Measurements from ENCODE around the gene NBEA.

NBEA gene

DNA sequence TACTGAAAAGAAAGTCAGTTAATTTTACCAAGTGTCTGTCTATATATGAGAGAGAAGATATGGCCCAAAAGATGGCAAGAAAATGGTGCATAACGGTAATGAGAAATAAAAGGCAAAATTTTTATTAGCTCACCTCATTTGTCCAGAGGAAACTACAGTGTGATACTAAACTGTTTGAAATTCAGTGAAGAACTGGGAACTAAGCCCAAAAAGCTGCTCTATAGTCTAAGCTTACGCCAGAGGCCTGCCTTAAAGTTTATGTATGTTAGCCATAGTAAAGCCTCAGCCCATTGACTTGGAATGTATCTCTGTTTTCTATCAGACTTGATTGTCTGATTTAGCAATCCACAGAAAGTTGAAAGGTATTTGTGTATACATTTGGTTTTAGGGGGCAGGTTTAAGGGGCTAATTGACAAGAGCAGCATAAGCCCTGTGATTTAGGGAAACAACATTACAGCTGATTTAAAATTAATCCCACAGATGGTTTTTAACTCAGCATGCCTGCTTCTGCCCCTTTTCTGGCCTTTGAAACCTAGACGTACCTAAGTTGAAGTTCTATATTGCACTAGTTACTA lies 625.4 kb downstream of the NBEA start:
- DNase-seq (ENCODE audit: low read depth, low spot score) = no peak

DNA sequence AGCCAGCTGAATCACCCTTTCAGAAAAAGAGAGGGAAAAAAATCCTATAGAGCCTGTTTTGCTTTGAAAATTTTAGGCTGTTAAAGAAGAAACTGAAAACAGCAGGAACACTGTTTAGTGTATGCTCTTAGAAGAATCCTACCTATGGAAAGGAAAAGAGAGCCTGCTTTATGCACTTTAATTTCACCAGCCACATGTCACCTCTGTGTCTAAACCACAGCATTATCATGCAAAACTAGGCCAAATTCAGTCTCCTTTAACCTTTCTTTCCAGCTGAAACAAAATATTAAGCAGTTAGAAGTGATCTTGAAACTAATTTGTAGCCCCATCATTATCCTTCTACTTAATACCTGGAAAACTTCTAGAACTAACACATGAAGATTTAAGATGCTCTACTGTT lies 631.6 kb downstream of the NBEA start:
- DNase-seq (ENCODE audit: low read depth, low spot score) = no peak

DNA sequence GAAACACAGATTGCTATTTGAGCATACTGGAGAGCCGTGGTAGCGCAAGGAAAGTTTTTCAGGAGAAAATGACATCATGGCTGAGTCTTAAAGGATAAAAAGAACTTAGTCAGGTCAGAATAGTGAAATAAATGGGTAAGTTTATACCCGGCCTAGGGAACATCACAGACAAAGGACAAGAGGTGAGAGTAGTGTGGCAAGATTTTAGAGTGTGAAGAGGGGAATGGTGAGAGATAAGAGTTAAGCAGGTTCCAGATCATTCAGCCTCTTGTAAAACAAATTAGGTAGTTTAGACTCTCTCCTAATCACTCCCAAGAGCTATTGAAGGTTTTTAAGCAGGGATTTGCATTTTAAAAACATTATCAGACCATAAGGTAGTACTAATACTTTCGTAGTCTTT lies 650.4 kb downstream of the NBEA start:
- no peak for DNase-seq (ENCODE audit: low read depth, low spot score)

DNA sequence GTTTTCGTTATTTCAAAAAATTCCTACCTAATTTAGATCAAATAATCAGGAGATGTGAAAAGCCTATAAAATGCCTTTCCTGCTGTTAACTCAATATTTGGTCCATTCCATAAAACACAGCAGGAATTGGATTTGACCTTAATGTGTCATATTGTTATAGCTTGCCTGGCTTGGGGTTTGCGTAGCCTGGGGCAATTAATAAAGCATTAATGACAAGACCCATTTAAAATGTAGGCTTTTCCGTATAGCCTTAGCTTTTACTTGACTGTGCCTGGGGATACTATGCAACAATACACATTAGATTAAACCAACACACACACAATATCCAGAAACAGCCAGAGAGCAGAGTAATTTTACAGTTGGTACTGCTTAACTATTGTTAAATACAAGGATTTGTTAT lies 651.6 kb downstream of the NBEA start:
- DNase-seq (ENCODE audit: low read depth, low spot score) = no peak

DNA sequence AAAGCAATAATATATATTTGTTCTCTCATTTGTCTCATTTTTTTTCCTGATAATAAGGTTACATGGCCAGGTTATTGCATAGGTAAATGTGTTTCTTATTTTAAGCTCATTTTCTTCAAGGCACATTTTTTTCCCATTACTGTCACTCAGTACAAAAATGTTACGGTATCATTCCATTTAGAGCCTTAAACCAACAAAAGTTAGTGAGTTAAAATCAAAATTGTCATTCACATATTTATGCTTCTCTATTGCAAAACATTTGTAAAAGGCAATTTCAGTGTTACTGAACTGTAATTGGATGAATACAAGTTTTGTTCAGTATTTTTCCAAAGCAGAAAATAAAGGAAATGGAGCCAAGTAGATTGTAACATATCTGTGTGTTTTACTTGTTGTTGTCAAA lies 652.0 kb downstream of the NBEA start:
- DNase-seq (ENCODE audit: low read depth, low spot score) = no peak

DNA sequence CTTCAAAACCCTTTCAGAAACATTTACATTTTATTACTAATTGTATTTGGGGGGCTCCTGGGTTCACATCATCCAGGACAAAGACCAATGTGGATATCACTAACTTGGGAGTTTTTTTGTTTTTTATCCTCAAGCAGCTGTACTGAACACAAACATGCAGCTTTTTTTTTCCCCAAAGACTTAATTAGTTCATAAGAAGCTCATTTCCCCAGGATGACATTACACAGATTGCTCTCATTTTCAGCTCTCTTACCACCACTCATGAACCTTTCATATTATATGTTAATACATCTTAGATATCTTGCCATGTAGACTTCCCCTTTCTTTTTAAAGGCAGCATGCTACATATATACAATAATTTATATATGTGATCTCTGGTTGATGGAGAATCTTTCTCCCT lies 653.1 kb downstream of the NBEA start:
- DNase-seq (ENCODE audit: low read depth, low spot score) = no peak

DNA sequence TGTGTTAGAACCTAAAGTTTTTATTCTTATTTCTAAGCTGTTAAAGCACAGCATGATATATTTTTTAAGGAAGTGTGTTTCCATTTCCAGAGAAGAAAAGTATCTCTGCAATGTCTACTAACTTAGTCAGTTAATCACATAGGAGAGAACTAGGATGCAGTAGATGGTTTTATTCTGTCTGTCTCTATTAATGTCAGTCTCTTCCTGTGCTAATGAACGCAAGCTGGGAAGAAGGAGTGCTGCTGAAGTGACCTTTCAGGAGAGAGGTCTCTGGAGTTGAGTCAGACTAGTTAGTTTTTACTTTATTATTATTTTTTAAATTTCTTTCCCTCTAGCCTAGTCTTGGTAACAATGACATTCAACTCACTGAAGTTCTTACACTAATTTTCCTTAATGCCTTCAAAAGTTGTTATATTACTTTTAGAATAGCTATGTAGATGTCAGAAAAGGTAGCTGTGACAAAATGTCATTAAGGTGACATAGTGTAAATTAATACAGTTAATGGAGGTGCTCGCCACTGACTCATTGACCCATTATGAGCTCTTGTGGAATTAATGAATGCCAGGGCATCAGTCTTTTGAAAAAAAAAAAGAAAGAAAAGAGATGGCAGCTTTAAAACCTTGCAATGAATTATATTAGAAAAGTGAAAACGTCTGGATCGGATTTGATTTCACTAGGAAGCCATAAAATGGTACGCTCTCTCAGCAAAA lies 654.4 kb downstream of the NBEA start:
- no peak for DNase-seq (ENCODE audit: low read depth, low spot score)

DNA sequence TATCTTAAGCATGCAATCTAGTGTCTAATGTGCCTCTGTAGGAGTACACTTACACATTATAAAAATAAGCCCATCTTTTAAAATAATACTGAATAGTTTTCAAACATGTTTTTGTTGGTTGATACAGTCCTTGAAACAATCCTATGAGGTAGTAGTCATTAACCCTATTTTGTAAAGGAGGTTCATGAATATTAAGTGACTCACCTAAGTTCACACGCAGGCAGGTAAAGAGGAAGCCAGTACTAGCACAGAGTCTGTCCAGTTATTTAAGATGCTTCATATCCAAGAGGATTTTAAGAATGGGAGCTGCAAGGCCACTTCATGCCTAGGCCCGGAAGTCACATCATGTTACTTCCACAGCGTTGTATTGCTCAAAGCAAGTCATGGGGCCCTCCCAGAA lies 655.4 kb downstream of the NBEA start:
- DNase-seq (ENCODE audit: low read depth, low spot score) = no peak

DNA sequence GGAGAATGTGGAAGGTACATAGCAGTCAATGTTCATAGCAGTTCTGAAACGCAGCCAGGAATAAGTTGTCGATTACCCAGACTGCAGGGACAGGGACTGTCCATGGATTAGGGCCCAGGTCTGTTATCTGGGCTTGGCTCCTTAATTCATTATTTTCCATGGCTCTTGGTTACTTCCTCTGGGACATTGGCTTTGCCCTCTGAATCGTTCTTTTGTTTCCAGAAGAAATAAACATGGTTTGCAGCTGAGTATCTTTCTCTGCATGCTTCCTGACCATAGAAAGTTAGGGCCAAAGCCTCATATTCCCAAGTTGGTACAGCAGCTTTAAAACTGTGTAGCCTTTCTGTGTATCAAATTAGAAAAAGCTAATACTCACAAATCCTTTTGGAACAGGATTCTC lies 656.2 kb downstream of the NBEA start:
- DNase-seq (ENCODE audit: low read depth, low spot score) = no peak

DNA sequence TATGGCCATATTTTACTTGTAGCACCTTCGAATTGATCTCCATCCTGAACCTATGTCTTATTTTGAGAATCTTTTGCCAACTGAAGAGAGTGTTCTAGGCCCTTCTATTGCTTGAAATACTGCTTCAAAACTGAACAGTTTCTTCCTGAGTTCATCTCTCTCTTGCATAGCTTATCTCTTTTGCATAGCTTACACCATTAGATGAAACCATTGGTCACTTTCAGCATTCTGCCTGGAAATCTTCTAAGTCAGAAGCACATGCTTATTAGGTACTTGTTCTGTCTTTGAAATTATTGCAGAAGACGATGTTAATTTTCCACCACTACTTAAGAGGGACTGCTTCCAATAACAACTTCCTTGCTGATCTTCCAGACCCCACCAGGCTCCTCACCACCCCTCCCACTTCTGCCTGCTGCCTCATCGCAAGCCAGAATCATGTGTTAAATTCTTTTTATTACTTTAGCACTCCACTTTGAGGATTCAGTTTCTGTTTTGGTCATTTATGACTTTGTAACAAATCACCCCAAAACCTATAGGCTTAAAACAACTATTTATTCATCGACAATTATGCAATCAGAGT lies 656.8 kb downstream of the NBEA start:
- DNase-seq (ENCODE audit: low read depth, low spot score) = no peak

DNA sequence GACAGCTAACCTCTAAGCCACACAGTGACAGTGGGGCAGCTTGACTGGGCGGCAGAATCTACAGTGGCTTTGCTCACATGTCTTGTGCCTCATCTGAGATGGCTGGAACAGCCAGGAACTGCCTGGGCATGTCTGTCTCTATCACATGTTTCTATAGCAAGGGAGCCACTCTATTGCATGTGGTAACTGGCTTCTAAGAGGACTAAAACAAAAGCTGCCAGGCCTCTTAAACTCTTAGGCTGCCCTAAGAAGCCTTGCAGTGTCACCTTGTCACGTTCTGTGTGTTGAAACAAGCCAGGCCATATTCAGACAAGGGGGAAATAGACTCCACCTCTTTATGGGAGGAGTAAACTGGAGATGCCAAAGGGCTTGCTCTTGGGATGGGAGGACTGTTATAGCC lies 657.3 kb downstream of the NBEA start:
- peak; percentile 57 for DNase-seq (ENCODE audit: low read depth, low spot score)

DNA sequence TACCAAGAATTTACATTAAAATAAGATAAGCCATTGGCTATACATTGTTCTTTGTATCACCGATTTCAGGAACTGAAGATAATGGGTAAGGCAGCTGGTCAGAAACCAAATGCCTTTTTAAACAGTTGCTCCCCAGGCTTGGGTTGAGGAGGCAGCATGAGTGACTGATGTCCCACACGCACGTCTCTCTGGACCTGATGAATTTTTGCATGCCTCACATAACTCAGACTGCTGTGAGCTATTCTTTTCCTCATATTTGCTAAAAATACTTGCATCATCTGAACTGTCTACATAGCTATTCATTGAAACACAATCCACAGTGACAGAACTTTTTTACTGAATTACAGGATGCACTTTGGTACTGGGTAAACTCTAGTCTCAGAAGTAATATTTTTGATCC lies 658.1 kb downstream of the NBEA start:
- DNase-seq (ENCODE audit: low read depth, low spot score) = no peak

DNA sequence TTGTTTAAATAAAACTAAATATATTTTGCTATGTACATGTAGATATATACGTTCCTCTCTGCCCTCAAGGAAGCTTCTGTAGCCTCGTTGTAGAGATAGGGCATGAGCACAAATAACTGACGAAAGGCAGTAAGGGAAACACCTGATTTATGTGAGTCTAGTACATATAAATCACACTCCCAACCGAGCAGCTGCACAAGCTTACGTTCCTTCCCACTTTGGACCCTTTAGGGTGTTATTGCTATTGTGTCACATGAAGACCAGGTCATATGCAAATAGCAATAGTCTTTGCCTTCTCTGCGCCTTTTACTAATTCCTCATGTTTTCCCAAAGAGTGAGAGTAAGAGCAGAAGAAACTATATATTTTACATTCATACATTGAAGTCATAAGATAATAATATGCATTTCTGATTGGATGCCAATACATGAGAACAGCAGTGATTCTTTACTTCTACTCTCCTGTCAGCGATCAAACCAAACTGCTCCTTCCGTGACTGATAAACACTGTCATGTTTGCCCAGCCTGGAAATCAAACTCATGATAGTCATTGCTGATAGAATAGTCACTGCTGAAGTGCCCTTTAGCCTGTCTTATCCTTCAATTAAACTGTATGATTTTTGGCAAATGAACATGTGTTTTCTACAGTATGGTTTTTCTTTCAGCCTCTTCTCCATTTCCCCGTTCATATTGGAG lies 661.7 kb downstream of the NBEA start:
- DNase-seq (ENCODE audit: low read depth, low spot score) = no peak

DNA sequence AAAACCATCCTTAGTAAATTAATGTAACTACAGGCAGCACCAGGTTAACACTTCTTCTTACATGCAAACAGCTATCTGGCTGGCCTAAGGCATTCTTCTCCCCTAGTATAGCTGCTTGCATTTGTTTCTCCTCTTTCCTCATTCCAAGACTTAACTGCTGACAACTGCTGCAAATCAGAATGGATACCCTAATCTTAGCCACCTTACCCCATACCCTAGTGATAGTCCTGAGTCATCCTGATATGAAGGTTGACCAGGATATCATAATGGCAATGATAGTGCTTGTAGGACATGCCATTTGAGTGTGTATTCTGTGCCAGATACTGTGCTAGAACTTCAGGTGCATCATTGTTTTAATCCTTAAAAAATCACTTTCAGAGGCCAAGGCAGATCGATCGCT lies 672.6 kb downstream of the NBEA start:
- no peak for DNase-seq (ENCODE audit: low read depth, low spot score)

DNA sequence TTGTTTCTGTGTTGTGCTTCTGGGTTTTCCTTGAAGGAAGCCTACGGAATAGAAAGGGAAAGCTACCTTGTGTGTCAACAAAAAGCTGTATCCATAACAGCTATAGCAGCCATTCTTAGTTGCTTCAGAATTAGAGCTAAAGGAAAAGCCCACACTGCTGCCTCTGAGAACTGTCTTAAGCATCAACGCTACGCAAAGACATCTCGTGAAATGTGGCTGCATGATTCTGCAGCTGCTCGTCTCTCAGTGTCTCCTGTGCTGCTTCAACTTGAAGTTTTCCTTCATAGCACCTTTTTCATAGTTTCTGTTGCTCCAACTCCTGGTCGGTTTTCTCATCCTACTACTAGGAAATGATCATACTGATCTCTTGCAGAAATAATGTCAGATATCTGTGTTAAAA lies 675.4 kb downstream of the NBEA start:
- no peak for DNase-seq (ENCODE audit: low read depth, low spot score)

DNA sequence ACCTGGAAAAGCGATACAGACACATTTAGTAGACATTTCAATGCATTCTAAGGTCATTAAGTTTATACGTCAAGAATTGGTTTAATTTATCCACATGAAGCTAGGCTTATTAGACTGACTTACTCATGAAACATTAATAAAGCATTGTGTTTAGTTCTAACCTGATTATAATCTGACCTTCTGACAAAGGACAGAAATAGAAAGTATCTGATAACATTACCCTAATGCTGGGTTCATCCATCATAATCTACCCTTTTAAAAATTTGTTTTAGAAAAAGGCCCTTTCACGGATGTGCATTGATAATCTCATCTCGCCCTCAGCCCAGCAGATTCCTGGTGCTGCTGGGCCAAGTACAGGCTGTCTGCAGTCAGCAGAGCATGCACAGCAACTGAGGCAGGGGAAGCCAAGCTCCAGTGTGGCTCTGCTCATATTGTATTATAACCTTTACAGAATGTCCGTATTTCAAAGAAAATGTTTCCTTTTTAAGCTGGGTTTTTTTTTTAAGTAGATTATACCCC lies 676.6 kb downstream of the NBEA start:
- DNase-seq (ENCODE audit: low read depth, low spot score) = no peak

DNA sequence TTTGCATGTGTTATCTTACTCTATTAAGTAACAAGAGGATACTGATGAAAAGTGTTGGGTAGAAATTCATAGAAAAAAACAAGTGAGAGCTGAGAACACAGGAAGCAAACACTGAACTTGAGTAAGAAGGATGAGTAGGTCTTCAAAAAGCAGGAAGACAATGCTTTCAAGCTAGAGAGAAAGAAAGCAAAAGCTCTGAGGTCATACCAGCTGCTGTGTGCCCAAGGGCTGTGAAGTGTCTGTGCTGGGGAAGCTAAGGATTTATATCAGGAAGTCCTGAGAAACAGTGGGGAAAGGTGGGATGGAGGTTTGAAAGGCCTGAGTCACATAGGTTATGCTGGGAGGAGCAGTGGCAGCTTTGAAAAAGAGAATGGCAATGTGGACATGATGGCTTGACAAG lies 679.9 kb downstream of the NBEA start:
- peak; percentile 20 for DNase-seq (ENCODE audit: low read depth, low spot score)

DNA sequence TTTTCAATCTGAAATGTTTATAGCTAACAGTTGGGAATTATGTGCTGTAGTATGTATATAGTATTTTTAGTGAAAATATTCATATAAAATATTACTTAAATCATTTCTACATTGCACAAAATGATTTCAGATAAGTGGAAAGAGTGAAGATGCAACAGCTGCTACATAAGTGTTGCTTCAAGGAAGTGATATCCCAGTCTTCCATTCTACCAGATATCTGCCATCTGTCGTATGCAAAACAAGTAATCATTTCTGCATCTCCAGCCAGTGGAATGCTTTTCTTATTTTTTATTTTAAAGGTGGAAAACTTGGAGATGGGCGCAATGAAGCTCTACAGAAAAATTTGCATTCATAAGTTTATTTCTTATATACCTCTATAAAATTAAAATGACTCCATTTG lies 687.0 kb downstream of the NBEA start:
- DNase-seq (ENCODE audit: low read depth, low spot score) = no peak

DNA sequence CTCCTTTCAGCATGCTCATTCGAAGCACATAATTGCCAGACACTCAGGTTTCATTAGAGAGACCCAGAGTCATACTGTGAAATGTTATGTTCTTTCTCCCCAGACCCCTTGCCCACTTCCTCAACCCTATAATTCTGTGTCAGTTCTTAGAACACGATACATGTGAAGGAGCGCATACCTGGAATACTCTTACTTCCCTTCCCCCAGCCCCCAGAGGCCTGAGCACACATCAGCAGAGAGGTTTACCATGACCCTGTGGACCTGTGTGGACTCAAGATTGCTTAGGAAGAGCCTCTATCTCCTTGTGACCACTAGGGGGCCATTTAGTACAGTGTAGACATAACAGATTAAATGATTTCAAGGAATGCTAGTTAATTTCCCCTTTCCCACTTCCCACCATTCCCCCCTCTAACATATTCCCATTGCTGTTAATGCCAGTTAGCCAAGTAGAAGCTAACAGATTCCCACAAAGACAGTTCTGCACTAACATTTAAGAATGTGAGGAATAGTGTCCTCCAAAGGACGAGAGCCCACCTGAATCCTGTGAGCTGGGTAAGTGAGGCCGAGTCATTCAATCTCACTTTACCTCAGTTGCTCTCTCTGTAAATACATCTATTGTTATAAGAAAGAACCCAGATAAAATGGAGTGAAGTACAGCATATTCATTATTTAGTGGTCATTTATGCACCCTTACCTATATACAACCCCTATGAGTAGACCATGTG lies 688.6 kb downstream of the NBEA start:
- peak; percentile 77 for DNase-seq (ENCODE audit: low read depth, low spot score)

DNA sequence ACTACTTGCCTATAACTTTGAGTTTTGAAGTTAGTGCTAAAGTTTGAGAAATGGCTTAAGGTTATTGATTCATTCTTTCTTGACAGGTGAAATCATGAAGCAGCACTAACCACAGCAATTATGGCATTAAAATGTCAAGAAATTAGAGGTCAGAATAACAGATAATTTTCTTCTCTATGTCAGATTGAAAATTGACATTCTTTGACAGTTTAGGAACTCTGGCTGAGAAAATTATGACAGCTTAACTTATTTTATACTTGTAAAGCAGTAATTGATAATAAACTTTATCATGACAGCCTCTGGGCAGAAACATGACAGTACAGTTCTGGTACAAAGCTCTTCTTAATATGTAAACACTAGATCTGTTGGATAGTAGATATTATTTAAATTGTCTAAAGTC lies 689.6 kb downstream of the NBEA start:
- DNase-seq (ENCODE audit: low read depth, low spot score) = no peak

DNA sequence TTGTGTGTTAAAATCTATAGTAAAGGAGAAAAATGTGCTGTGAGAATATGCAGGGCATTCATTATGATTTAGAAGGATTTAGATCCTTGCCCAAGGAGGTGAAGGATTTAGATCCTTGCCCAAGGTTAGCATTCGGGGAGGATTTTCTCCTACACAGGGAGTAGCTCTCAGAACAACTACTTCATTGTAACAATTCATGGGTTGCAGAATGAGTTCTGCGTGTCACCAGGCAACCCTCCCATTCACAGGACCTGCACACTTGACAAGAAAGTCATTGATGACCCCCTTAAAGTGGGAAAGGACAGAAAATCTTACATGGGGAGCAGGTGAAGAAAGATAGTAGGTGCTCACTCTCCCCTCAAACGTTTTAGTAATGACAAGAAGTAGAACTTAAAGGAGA lies 701.6 kb downstream of the NBEA start:
- DNase-seq (ENCODE audit: low read depth, low spot score) = no peak
